Natural killer cell treated with Interleukin-12 subunit alpha and Interleukin-12 subunit beta and Interleukin-15 and Interleukin-18, amount 100 ng/mL, for 72 hours (primary cell): ENCODE results near the gene QSOX1. TPM values are rescaled to one million over a fixed set of nuclear protein-coding genes. Genes with fewer than 3 reads are reported as not detected.

Experiments
- ATAC-seq, 2 donors: fragments of 150-1000 bp; cut with Tn5 transposase in 1 of 2; sonication (Bioruptor Pico), chemical (Tn5 transposase) in 1 of 2; 2 replicates each; pipeline ENCODE4 v1.10.0; 2021
- DNase-seq: peaks from one replicate; pipeline ENCODE4 v3.0.0; 2022; ENCODE audit warnings: low spot score
- H3K27ac Mint-ChIP-seq, 2 donors: 1 replicate in 1 of 2; 2 replicates in 1 of 2; pipeline ENCODE4 v1.8.0; 2022; ENCODE audit warnings: mixed read lengths in 2 of 2, mild to moderate bottlenecking in 1 of 2, moderate library complexity in 1 of 2
- H3K27me3 Mint-ChIP-seq, 2 donors: 1 replicate in 1 of 2; 2 replicates in 1 of 2; pipeline ENCODE4 v1.8.0; 2022; ENCODE audit warnings: mixed read lengths in 2 of 2
- H3K36me3 Mint-ChIP-seq: one replicate; pipeline ENCODE4 v1.8.0; 2022; ENCODE audit warnings: mixed read lengths
- H3K4me1 Mint-ChIP-seq, 2 donors: 1 replicate in 1 of 2; 2 replicates in 1 of 2; pipeline ENCODE4 v1.8.0; 2022; ENCODE audit warnings: low read depth in 2 of 2, mixed read lengths in 2 of 2, mild to moderate bottlenecking in 1 of 2
- H3K4me3 Mint-ChIP-seq: one replicate; pipeline ENCODE4 v1.8.0; 2022; ENCODE audit warnings: mixed read lengths
- H3K9me3 Mint-ChIP-seq: 2 replicates; pipeline ENCODE4 v1.8.0; 2022; ENCODE audit warnings: mixed read lengths
- total RNA-seq, 2 donors: library from RNA; stranded (reverse); gene quantifications; one replicate each; pipeline ENCODE4 v1.2.3, GENCODE V29; 2022

The QSOX1 gene
- total RNA-seq, 2 donors from 2014 or later: 39.1 to 60.3 TPM

- ATAC-seq (no peak), DNase-seq (no peak)
- Mint-ChIP-seq H3K9me3 (no peaks in the 10 kb centered on the region), H3K4me3 (no peak overlapping the region), H3K36me3 (no peaks in the 10 kb centered on the region), H3K27ac (no peak overlapping the region), H3K4me1 (peaks cover 0 to 5% of the 10 kb centered on the region in 2 donors), H3K27me3 (no peaks in the 10 kb centered on the region)
These were observed 15.0 kb downstream of the QSOX1 start for GRCh38 chr1:180169640-180170195.

- H3K27ac Mint-ChIP-seq: no peak overlapping the region
- no peak for DNase-seq
- ATAC-seq: no peak
- H3K9me3 Mint-ChIP-seq: no peaks in the 10 kb centered on the region
- no peaks in the 10 kb centered on the region for H3K36me3 Mint-ChIP-seq
- H3K27me3 Mint-ChIP-seq: no peaks in the 10 kb centered on the region
- no peak overlapping the region for H3K4me3 Mint-ChIP-seq
- peaks cover 0 to 5% of the 10 kb centered on the region in 2 donors for H3K4me1 Mint-ChIP-seq
These were observed 16.0 kb downstream of the QSOX1 start for GRCh38 chr1:180170546-180171151.

- no peaks in the 10 kb centered on the region for H3K36me3 Mint-ChIP-seq
- H3K4me1 Mint-ChIP-seq: peaks cover 0 to 5% of the 10 kb centered on the region in 2 donors
- no peak overlapping the region for H3K27ac Mint-ChIP-seq
- no peak for DNase-seq
- no peak for ATAC-seq
- no peaks in the 10 kb centered on the region for H3K9me3 Mint-ChIP-seq
- no peak overlapping the region for H3K4me3 Mint-ChIP-seq
- no peaks in the 10 kb centered on the region for H3K27me3 Mint-ChIP-seq
These were observed 17.0 kb downstream of the QSOX1 start for GRCh38 chr1:180171691-180172090.

GRCh38 chr1:180173451-180173850 is 18.8 kb downstream of the QSOX1 start:
- Mint-ChIP-seq H3K27ac (no peak overlapping the region), H3K4me3 (no peak overlapping the region), H3K36me3 (no peaks in the 10 kb centered on the region), H3K4me1 (peaks cover 0 to 5% of the 10 kb centered on the region in 2 donors), H3K9me3 (no peaks in the 10 kb centered on the region), H3K27me3 (no peaks in the 10 kb centered on the region)
- DNase-seq (no peak), ATAC-seq (no peak)

- H3K4me1 Mint-ChIP-seq: peaks cover 0 to 5% of the 10 kb centered on the region in 2 donors
- DNase-seq: peak; percentile 10
- no peak for ATAC-seq
These were observed 19.3 kb downstream of the QSOX1 start for GRCh38 chr1:180173952-180174351.

GRCh38 chr1:180175291-180175690 is 20.6 kb downstream of the QSOX1 start:
- Mint-ChIP-seq H3K4me1 (peaks cover 0 to 5% of the 10 kb centered on the region in 2 donors), H3K9me3 (no peaks in the 10 kb centered on the region), H3K4me3 (no peak overlapping the region), H3K27ac (no peak overlapping the region), H3K36me3 (no peaks in the 10 kb centered on the region), H3K27me3 (no peaks in the 10 kb centered on the region)
- no peak for ATAC-seq
- DNase-seq: no peak

More at GRCh38 chr1:180173952-180174351, 19.3 kb downstream of the QSOX1 start:
- Mint-ChIP-seq H3K27me3 (no peaks in the 10 kb centered on the region), H3K9me3 (no peaks in the 10 kb centered on the region), H3K4me3 (no peak overlapping the region), H3K27ac (no peak overlapping the region), H3K36me3 (no peaks in the 10 kb centered on the region)

GRCh38 chr1:180175806-180176205 is 21.1 kb downstream of the QSOX1 start:
- H3K27me3 Mint-ChIP-seq: no peaks in the 10 kb centered on the region
- no peaks in the 10 kb centered on the region for H3K36me3 Mint-ChIP-seq
- H3K9me3 Mint-ChIP-seq: no peaks in the 10 kb centered on the region
- no peak for DNase-seq
- peaks cover 0 to 3% of the 10 kb centered on the region in 2 donors for H3K4me1 Mint-ChIP-seq
- ATAC-seq: no peak
- no peak overlapping the region for H3K27ac Mint-ChIP-seq
- no peak overlapping the region for H3K4me3 Mint-ChIP-seq

- Mint-ChIP-seq H3K4me1 (no peaks in the 10 kb centered on the region), H3K4me3 (no peak overlapping the region), H3K27me3 (no peaks in the 10 kb centered on the region), H3K27ac (peak overlapping the region in 1 of 2 donors; percentile 37), H3K36me3 (no peaks in the 10 kb centered on the region), H3K9me3 (no peaks in the 10 kb centered on the region)
- DNase-seq (no peak), ATAC-seq (no peak)
These were observed 22.3 kb downstream of the QSOX1 start for GRCh38 chr1:180176965-180177364.

GRCh38 chr1:180177931-180178330 is 23.3 kb downstream of the QSOX1 start:
- Mint-ChIP-seq H3K27me3 (no peaks in the 10 kb centered on the region), H3K4me1 (no peaks in the 10 kb centered on the region), H3K36me3 (no peaks in the 10 kb centered on the region), H3K4me3 (no peak overlapping the region), H3K27ac (no peak overlapping the region), H3K9me3 (no peaks in the 10 kb centered on the region)
- ATAC-seq (no peak), DNase-seq (no peak)

GRCh38 chr1:180178511-180179161 is 24.0 kb downstream of the QSOX1 start:
- peak in 1 of 2 donors; percentile 48 for ATAC-seq

GRCh38 chr1:180179162-180179957 is 24.7 kb downstream of the QSOX1 start:
- Mint-ChIP-seq H3K4me1 (peaks cover 0 to 3% of the 10 kb centered on the region in 2 donors), H3K27me3 (no peaks in the 10 kb centered on the region), H3K9me3 (no peaks in the 10 kb centered on the region), H3K36me3 (no peaks in the 10 kb centered on the region), H3K27ac (no peak overlapping the region), H3K4me3 (no peak overlapping the region)
- DNase-seq (no peak), ATAC-seq (no peak)

More at GRCh38 chr1:180178511-180179161, 24.0 kb downstream of the QSOX1 start:
- no peak overlapping the region for H3K27ac Mint-ChIP-seq
- H3K27me3 Mint-ChIP-seq: no peaks in the 10 kb centered on the region
- no peak for DNase-seq
- no peaks in the 10 kb centered on the region for H3K36me3 Mint-ChIP-seq
- H3K4me1 Mint-ChIP-seq: no peaks in the 10 kb centered on the region
- H3K9me3 Mint-ChIP-seq: no peaks in the 10 kb centered on the region
- H3K4me3 Mint-ChIP-seq: no peak overlapping the region

- ATAC-seq (no peak), DNase-seq (no peak)
- Mint-ChIP-seq H3K4me3 (no peak overlapping the region), H3K4me1 (peaks cover 0 to 3% of the 10 kb centered on the region in 2 donors), H3K36me3 (no peaks in the 10 kb centered on the region), H3K27ac (no peak overlapping the region), H3K9me3 (no peaks in the 10 kb centered on the region), H3K27me3 (no peaks in the 10 kb centered on the region)
These were observed 26.4 kb downstream of the QSOX1 start for GRCh38 chr1:180181048-180181447.

GRCh38 chr1:180181996-180182642 is 27.4 kb downstream of the QSOX1 start:
- no peak for ATAC-seq
- Mint-ChIP-seq H3K9me3 (no peaks in the 10 kb centered on the region), H3K27me3 (peaks cover 0 to 2% of the 10 kb centered on the region in 2 donors), H3K4me1 (peaks cover 0 to 3% of the 10 kb centered on the region in 2 donors), H3K4me3 (no peak overlapping the region), H3K27ac (no peak overlapping the region), H3K36me3 (no peaks in the 10 kb centered on the region)
- no peak for DNase-seq
